H1 (cell line): ENCODE results near the gene DCBLD2. TPM values are rescaled to one million over a fixed set of nuclear protein-coding genes. Genes with fewer than 3 reads are reported as not detected.

ENCODE experiments used
- CTCF ChIA-PET: fragments of 300-600 bp; sonication (Branson Sonifier 250); formaldehyde crosslinking; loops from one replicate; lab custom pipeline; 2021; ENCODE audit not compliant: partially characterized antibody; lab: Charles Lee
- POLR2A ChIA-PET: fragments of 300-600 bp; sonication (Branson Sonifier 250); formaldehyde crosslinking; loops from one replicate; lab custom pipeline; 2021; ENCODE audit warnings: inconsistent platforms; ENCODE audit not compliant: partially characterized antibody; lab: Charles Lee
- DNase-seq, 2 experiments: peaks; one replicate each; pipeline versions ENCODE4 v3.0.0 to v3.0.0-alpha.2; 2010 to 2022; ENCODE audit warnings: low spot score in 2 of 2, low read depth in 1 of 2, mixed read lengths in 1 of 2
- FAIRE-seq: peaks from 2 replicates; lab custom pipeline; 2011; peaks lifted over from hg19 to GRCh38; lab: Jason Lieb, UNC
- H2AFZ ChIP-seq: 2 replicates; pipeline ENCODE4 v1.8.1; 2012; ENCODE audit warnings: low read length, inconsistent platforms
- H2AK5ac ChIP-seq: 2 replicates; pipeline ENCODE4 v1.6.1; 2013; ENCODE audit warnings: low read depth, low read length
- H2BK120ac ChIP-seq: replicated peaks from 2 replicates; pipeline ENCODE3; 2013; ENCODE audit warnings: low read depth, low read length, inconsistent platforms
- H2BK12ac ChIP-seq: 2 replicates; pipeline ENCODE4 v1.6.1; 2013; ENCODE audit warnings: low read depth, low read length
- H2BK15ac ChIP-seq: 2 replicates; pipeline ENCODE4 v1.6.1; 2013; ENCODE audit warnings: low read length
- H2BK20ac ChIP-seq: 2 replicates; pipeline ENCODE4 v1.6.1; 2013; ENCODE audit warnings: low read length
- H2BK5ac ChIP-seq: 2 replicates; pipeline ENCODE4 v1.6.1; 2013; ENCODE audit warnings: low read depth, low read length
- H3K14ac ChIP-seq: 2 replicates; pipeline ENCODE4 v1.6.1; 2013; ENCODE audit warnings: inconsistent platforms; ENCODE audit not compliant: insufficient read length
- H3K18ac ChIP-seq: 2 replicates; pipeline ENCODE4 v1.6.1; 2013; ENCODE audit warnings: low read length; ENCODE audit errors: extremely low read depth
- H3K23ac ChIP-seq: 2 replicates; pipeline ENCODE4 v1.6.1; 2013; ENCODE audit warnings: inconsistent platforms; ENCODE audit not compliant: insufficient read length
- H3K23me2 ChIP-seq: 2 replicates; pipeline ENCODE4 v1.6.1; 2013; ENCODE audit warnings: low read depth, low read length
- H3K27ac ChIP-seq: 2 replicates; pipeline ENCODE4 v1.6.1; 2011; ENCODE audit warnings: low read depth, low read length, inconsistent platforms
- H3K27me3 ChIP-seq, 4 experiments: replicated peaks in 1 of 4; 1 replicate in 1 of 4; 2 replicates in 3 of 4; pipeline versions ENCODE4 v1.6.1 to v1.8.1; 2011 to 2013; ENCODE audit warnings: low read length in 3 of 4, mild to moderate bottlenecking in 3 of 4, inconsistent platforms in 2 of 4, mixed read lengths in 2 of 4, moderate library complexity in 1 of 4; ENCODE audit not compliant: control insufficient read depth in 3 of 4, insufficient read depth in 3 of 4; ENCODE audit errors: extremely low read depth in 1 of 4
- H3K36me3 ChIP-seq, 4 experiments: 2 replicates each; pipeline versions ENCODE4 v1.6.1 to v1.8.1; 2011 to 2013; ENCODE audit warnings: mild to moderate bottlenecking in 4 of 4, low read length in 3 of 4, moderate library complexity in 2 of 4, control low read depth in 1 of 4, inconsistent platforms in 1 of 4; ENCODE audit not compliant: insufficient read depth in 4 of 4, control insufficient read depth in 2 of 4
- H3K4ac ChIP-seq: replicated peaks from 2 replicates; pipeline ENCODE3; 2013; ENCODE audit warnings: low read length, low read depth, mixed read lengths, inconsistent platforms; ENCODE audit not compliant: insufficient read length
- H3K4me1 ChIP-seq, 4 experiments: replicated peaks in 1 of 4; 1 replicate in 1 of 4; 2 replicates in 3 of 4; pipeline versions ENCODE4 v1.6.1 to v1.8.1; 2011 to 2013; ENCODE audit warnings: low read length in 3 of 4, inconsistent platforms in 2 of 4, mixed read lengths in 1 of 4; ENCODE audit not compliant: insufficient read depth in 4 of 4, control insufficient read depth in 3 of 4
- H3K4me2 ChIP-seq, 2 experiments: 2 replicates each; pipeline versions ENCODE4 v1.6.1 to v1.8.1; 2011 to 2013; ENCODE audit warnings: low read depth in 2 of 2, low read length in 2 of 2, control low read depth in 1 of 2, inconsistent platforms in 1 of 2, mild to moderate bottlenecking in 1 of 2; ENCODE audit not compliant: insufficient read depth in 1 of 2
- H3K4me3 ChIP-seq, 4 experiments: fragments of 200-600, 300-600 bp in 1 of 4; sonication (generic), shearing (Covaris generic), sonication (Bioruptor Twin) in 1 of 4; 2 replicates each; pipeline versions ENCODE4 v1.5.1 to v1.8.1; 2011 to 2016; ENCODE audit warnings: low read length in 4 of 4, low read depth in 3 of 4, control low read depth in 2 of 4, inconsistent platforms in 2 of 4, mild to moderate bottlenecking in 2 of 4, mixed read lengths in 1 of 4, moderate library complexity in 1 of 4; ENCODE audit not compliant: insufficient read depth in 2 of 4; ENCODE audit errors: extremely low read depth in 1 of 4
- H3K56ac ChIP-seq: replicated peaks from 2 replicates; pipeline ENCODE3; 2013; ENCODE audit warnings: low read depth, mild to moderate bottlenecking, mixed read lengths, low read length, inconsistent platforms; ENCODE audit not compliant: insufficient read length
- H3K79me1 ChIP-seq: 2 replicates; pipeline ENCODE4 v1.6.1; 2013; ENCODE audit warnings: low read depth, low read length, control low read depth
- H3K79me2 ChIP-seq, 2 experiments: 2 replicates each; pipeline versions ENCODE4 v1.6.1 to v1.8.1; 2012 to 2013; ENCODE audit warnings: low read length in 2 of 2, mild to moderate bottlenecking in 2 of 2, inconsistent platforms in 1 of 2; ENCODE audit not compliant: insufficient read depth in 2 of 2, control insufficient read depth in 1 of 2
- H3K9ac ChIP-seq, 4 experiments: replicated peaks in 1 of 4; 1 replicate in 1 of 4; 2 replicates in 3 of 4; pipeline versions ENCODE4 v1.6.1 to v1.8.1; 2011 to 2013; ENCODE audit warnings: low read depth in 3 of 4, low read length in 3 of 4, control low read depth in 2 of 4, mild to moderate bottlenecking in 2 of 4, moderate library complexity in 2 of 4, inconsistent platforms in 1 of 4; ENCODE audit errors: extremely low read depth in 1 of 4
- H3K9me3 ChIP-seq, 2 experiments: 2 replicates each; pipeline versions ENCODE4 v1.6.1 to v1.8.1; 2012 to 2013; ENCODE audit warnings: mild to moderate bottlenecking in 2 of 2, moderate library complexity in 2 of 2, control low read depth in 1 of 2, inconsistent platforms in 1 of 2, low read depth in 1 of 2, low read length in 1 of 2, mixed read lengths in 1 of 2; ENCODE audit not compliant: insufficient read depth in 2 of 2
- H4K20me1 ChIP-seq, 2 experiments: replicated peaks in 1 of 2; 2 replicates each; pipeline versions ENCODE3 to v1.8.1; 2011 to 2013; ENCODE audit warnings: inconsistent platforms in 2 of 2, low read length in 2 of 2, mild to moderate bottlenecking in 1 of 2; ENCODE audit not compliant: insufficient read depth in 2 of 2, control insufficient read depth in 1 of 2
- H4K5ac ChIP-seq: 2 replicates; pipeline ENCODE4 v1.6.1; 2013; ENCODE audit warnings: low read length, low read depth, mixed read lengths, inconsistent platforms; ENCODE audit not compliant: insufficient read length
- H4K8ac ChIP-seq: 2 replicates; pipeline ENCODE4 v1.8.0; 2013; ENCODE audit warnings: mild to moderate bottlenecking, moderate library complexity, low read length, inconsistent platforms; ENCODE audit not compliant: insufficient read depth; ENCODE audit errors: extremely low read depth
- H4K91ac ChIP-seq: replicated peaks from 2 replicates; pipeline ENCODE3; 2013; ENCODE audit warnings: low read length, mixed read lengths, inconsistent platforms; ENCODE audit not compliant: insufficient read length
- CBX5 ChIP-seq: fragments of 300-800, 300-1000 bp; sonication (generic); IDR thresholded peaks from 2 replicates; pipeline ENCODE4 v1.7.1; 2016; ENCODE audit warnings: antibody characterized with exemption, low read length, low read depth
- JUND ChIP-seq: IDR thresholded peaks from 2 replicates; pipeline ENCODE4 v1.6.1; 2011; ENCODE audit warnings: mild to moderate bottlenecking, improper control_type of control experiment, low read length
- USF2 ChIP-seq: IDR thresholded peaks from 2 replicates; pipeline ENCODE4 v1.6.1; 2011; ENCODE audit warnings: low read length, improper control_type of control experiment
- WGBS, 2 experiments: shearing (Covaris generic) in 1 of 2; methylation state at CpG; one replicate each; pipeline versions ENCODE4 v1.1.6 to v1.1.7; 2013 to 2015; ENCODE audit warnings: low lambda C conversion rate in 2 of 2, mixed read lengths in 2 of 2, inconsistent platforms in 1 of 2, low coverage in 1 of 2, missing lambda C conversion rate in 1 of 2; ENCODE audit not compliant: insufficient replicate concordance in 2 of 2, insufficient coverage in 1 of 2, insufficient read length in 1 of 2; ENCODE audit errors: extremely low coverage in 1 of 2, missing lambda C conversion rate in 1 of 2; 5-methylcytosine and 5-hydroxymethylcytosine counted together
- polyA plus RNA-seq, 7 experiments: library from polyadenylated mRNA; depleted of rRNA in 3 of 7; stranded (reverse) in 5 of 7; unstranded in 2 of 7; fragments of >200 nt in 5 of 7; fragments of 200-250 nt in 2 of 7; gene quantifications; 1 replicate in 5 of 7; 2 replicates in 1 of 7; 4 replicates in 1 of 7; pipeline versions ENCODE4 v1.2.1 to v1.2.3, GENCODE V29; 2011 to 2013; ENCODE audit warnings: missing spikeins in 2 of 7, mixed read lengths in 2 of 7
- total RNA-seq: library from RNA; stranded (reverse); fragmentation: NEBNext Ultra II Directional; extraction: Animal tissue kit (Norgen Biotek cat#: 25700); gene quantifications from 2 replicates; pipeline ENCODE4 v1.2.1, GENCODE V29; 2021

Gene DCBLD2
- total and polyA plus RNA-seq, 2 of the 8 experiments (the other 6 are each of a cell fraction or from before 2014, with no cell fraction given): 19.6 to 63.8 TPM

- Histone ChIP-seq H3K23me2 (no peaks in the 10 kb centered on the region), H3K18ac (no peak overlapping the region), H2AFZ (no peak overlapping the region), H3K27ac (no peak overlapping the region), H2BK5ac (no peak overlapping the region), H2AK5ac (no peak overlapping the region), H2BK12ac (no peak overlapping the region), H3K27me3 (no peaks in the 10 kb centered on the region), H3K4me1 (no peaks in the 10 kb centered on the region), H2BK120ac (no peak overlapping the region), H4K91ac (no peak overlapping the region), H4K5ac (no peak overlapping the region), H3K4ac (no peak overlapping the region), H4K20me1 (peaks cover 0 to 2% of the 10 kb centered on the region in 2 experiments), H3K4me2 (no peak overlapping the region), H2BK15ac (no peak overlapping the region), H3K4me3 (no peak overlapping the region), H3K79me2 (no peaks in the 10 kb centered on the region), H3K36me3 (peaks cover 6 to 55% (median 31%) of the 10 kb centered on the region in 4 experiments), H2BK20ac (no peak overlapping the region), H3K14ac (no peak overlapping the region), H3K9me3 (no peaks in the 10 kb centered on the region), H3K9ac (no peak overlapping the region), H4K8ac (no peak overlapping the region), H3K23ac (no peak overlapping the region), H3K56ac (no peak overlapping the region), H3K79me1 (no peaks in the 10 kb centered on the region)
- WGBS, 2 experiments: 87% methylated on average over 2 of the region's 2 CpGs; no CpG with 5 or more reads in 1 of the 2 experiments
- ChIA-PET CTCF (no interaction called here), POLR2A (no interaction called here)
- FAIRE-seq (no peak), DNase-seq (no peak)
- TF ChIP-seq JUND (no peak), CBX5 (no peak), USF2 (no peak)
Observed at GRCh38 chr3:98808071-98808470, 93.4 kb downstream of the DCBLD2 start.
